Mucosa of gallbladder (tissue), 1 donor: ENCODE results near the gene ANK2. TPM values are rescaled to one million over a fixed set of nuclear protein-coding genes. Genes with fewer than 3 reads are reported as not detected.
A peak's percentile ranks its signal among the peaks of the same experiment; 100 is the strongest.

Experiments
- DNase-seq: peaks from one replicate; pipeline ENCODE4 v3.0.0-alpha.2; 2020; ENCODE audit warnings: low spot score
- total RNA-seq: library from RNA; stranded (reverse); gene quantifications from one replicate; pipeline ENCODE4 v1.2.1, GENCODE V29; 2021
- donor health status: DM: no; HTN: no; CAD: no.

Gene ANK2
- total RNA-seq, 1 donor from 2014 or later, result 13.7 TPM

GRCh38 chr4:113094802-113095201, 45.3 kb downstream of the ANK2 start:
- no peak for DNase-seq

- DNase-seq, result no peak
Observed at GRCh38 chr4:113101669-113102068, 52.2 kb downstream of the ANK2 start.

GRCh38 chr4:113103556-113103955, 54.1 kb downstream of the ANK2 start:
- no peak for DNase-seq

GRCh38 chr4:113106108-113106507, 56.7 kb downstream of the ANK2 start:
- no peak for DNase-seq

GRCh38 chr4:113109106-113109718, 59.8 kb downstream of the ANK2 start:
- peak; percentile 29 for DNase-seq

GRCh38 chr4:113112338-113112978, 63.0 kb downstream of the ANK2 start:
- no peak for DNase-seq

GRCh38 chr4:113113151-113113550, 63.7 kb downstream of the ANK2 start:
- DNase-seq, result no peak

- no peak for DNase-seq
Observed at GRCh38 chr4:113114884-113115283, 65.4 kb downstream of the ANK2 start.

- DNase-seq, result no peak
Observed at GRCh38 chr4:113116414-113117357, 67.2 kb downstream of the ANK2 start.

GRCh38 chr4:113117358-113117702, 67.9 kb downstream of the ANK2 start:
- no peak for DNase-seq

GRCh38 chr4:113122066-113122465, 72.6 kb downstream of the ANK2 start:
- DNase-seq, result no peak

- DNase-seq, result no peak
Observed at GRCh38 chr4:113125418-113125817, 76.0 kb downstream of the ANK2 start.

- DNase-seq, result no peak
Observed at GRCh38 chr4:113131136-113131535, 81.7 kb downstream of the ANK2 start.

- no peak for DNase-seq
Observed at GRCh38 chr4:113131621-113132020, 82.2 kb downstream of the ANK2 start.

- DNase-seq, result no peak
Observed at GRCh38 chr4:113141901-113142346, 92.5 kb downstream of the ANK2 start.

GRCh38 chr4:113142351-113142750, 92.9 kb downstream of the ANK2 start:
- no peak for DNase-seq

- no peak for DNase-seq
Observed at GRCh38 chr4:113144091-113144490, 94.6 kb downstream of the ANK2 start.

- DNase-seq, result no peak
Observed at GRCh38 chr4:113145147-113145518, 95.7 kb downstream of the ANK2 start.

GRCh38 chr4:113145519-113146291, 96.3 kb downstream of the ANK2 start:
- DNase-seq, result no peak

- DNase-seq, result no peak
Observed at GRCh38 chr4:113146876-113147358, 97.5 kb downstream of the ANK2 start.

- DNase-seq, result no peak
Observed at GRCh38 chr4:113147498-113148111, 98.2 kb downstream of the ANK2 start.
